ENCODE results near the gene FBXW5. TPM values are rescaled to one million over a fixed set of nuclear protein-coding genes. Genes with fewer than 3 reads are reported as not detected.

Gene FBXW5
- total and polyA plus RNA-seq, 2 experiments from 2014 or later: 27.0 to 111 TPM

GRCh38 chr9:136990242-136990911 lies 45.8 kb upstream of the FBXW5 start (continued):
- TF ChIP-seq, protein P1, sequence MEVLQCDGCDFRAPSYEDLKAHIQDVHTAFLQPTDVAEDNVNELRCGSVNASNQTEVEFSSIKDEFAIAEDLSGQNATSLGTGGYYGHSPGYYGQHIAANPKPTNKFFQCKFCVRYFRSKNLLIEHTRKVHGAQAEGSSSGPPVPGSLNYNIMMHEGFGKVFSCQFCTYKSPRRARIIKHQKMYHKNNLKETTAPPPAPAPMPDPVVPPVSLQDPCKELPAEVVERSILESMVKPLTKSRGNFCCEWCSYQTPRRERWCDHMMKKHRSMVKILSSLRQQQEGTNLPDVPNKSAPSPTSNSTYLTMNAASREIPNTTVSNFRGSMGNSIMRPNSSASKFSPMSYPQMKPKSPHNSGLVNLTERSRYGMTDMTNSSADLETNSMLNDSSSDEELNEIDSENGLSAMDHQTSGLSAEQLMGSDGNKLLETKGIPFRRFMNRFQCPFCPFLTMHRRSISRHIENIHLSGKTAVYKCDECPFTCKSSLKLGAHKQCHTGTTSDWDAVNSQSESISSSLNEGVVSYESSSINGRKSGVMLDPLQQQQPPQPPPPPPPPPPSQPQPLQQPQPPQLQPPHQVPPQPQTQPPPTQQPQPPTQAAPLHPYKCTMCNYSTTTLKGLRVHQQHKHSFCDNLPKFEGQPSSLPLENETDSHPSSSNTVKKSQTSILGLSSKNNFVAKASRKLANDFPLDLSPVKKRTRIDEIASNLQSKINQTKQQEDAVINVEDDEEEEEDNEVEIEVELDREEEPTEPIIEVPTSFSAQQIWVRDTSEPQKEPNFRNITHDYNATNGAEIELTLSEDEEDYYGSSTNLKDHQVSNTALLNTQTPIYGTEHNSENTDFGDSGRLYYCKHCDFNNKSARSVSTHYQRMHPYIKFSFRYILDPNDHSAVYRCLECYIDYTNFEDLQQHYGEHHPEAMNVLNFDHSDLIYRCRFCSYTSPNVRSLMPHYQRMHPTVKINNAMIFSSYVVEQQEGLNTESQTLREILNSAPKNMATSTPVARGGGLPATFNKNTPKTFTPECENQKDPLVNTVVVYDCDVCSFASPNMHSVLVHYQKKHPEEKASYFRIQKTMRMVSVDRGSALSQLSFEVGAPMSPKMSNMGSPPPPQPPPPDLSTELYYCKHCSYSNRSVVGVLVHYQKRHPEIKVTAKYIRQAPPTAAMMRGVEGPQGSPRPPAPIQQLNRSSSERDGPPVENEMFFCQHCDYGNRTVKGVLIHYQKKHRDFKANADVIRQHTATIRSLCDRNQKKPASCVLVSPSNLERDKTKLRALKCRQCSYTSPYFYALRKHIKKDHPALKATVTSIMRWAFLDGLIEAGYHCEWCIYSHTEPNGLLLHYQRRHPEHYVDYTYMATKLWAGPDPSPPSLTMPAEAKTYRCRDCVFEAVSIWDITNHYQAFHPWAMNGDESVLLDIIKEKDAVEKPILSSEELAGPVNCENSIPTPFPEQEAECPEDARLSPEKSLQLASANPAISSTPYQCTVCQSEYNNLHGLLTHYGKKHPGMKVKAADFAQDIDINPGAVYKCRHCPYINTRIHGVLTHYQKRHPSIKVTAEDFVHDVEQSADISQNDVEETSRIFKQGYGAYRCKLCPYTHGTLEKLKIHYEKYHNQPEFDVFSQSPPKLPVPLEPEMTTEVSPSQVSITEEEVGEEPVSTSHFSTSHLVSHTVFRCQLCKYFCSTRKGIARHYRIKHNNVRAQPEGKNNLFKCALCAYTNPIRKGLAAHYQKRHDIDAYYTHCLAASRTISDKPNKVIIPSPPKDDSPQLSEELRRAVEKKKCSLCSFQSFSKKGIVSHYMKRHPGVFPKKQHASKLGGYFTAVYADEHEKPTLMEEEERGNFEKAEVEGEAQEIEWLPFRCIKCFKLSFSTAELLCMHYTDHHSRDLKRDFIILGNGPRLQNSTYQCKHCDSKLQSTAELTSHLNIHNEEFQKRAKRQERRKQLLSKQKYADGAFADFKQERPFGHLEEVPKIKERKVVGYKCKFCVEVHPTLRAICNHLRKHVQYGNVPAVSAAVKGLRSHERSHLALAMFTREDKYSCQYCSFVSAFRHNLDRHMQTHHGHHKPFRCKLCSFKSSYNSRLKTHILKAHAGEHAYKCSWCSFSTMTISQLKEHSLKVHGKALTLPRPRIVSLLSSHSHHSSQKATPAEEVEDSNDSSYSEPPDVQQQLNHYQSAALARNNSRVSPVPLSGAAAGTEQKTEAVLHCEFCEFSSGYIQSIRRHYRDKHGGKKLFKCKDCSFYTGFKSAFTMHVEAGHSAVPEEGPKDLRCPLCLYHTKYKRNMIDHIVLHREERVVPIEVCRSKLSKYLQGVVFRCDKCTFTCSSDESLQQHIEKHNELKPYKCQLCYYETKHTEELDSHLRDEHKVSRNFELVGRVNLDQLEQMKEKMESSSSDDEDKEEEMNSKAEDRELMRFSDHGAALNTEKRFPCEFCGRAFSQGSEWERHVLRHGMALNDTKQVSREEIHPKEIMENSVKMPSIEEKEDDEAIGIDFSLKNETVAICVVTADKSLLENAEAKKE (CRISPR knock-in tag; IDR thresholded peaks at IDR 0.05): no peak
- no peak for TF ChIP-seq ZNF114 (CRISPR knock-in tag; IDR thresholded peaks at IDR 0.05)
- no peak for TF ChIP-seq CTCF (conservative IDR thresholded peaks at IDR 0.05; ENCODE audit: low read depth in 2 of 2)
- no peak for TF ChIP-seq POLR2AphosphoS5 (IDR thresholded peaks at IDR 0.05; ENCODE audit: low read depth)
- TF ChIP-seq EZH2 (IDR thresholded peaks at IDR 0.05; ENCODE audit: low read depth, unreplicated experiment): no peak

GRCh38 chr9:136988872-136989271 lies 44.3 kb upstream of the FBXW5 start:
- Mint-ChIP-seq H3K27me3 (ENCODE audit: insufficient read depth, low read depth, poor library complexity) (peaks cover 39% of the 10 kb centered on the region), H3K36me3 (ENCODE audit: low read depth) (no peaks in the 10 kb centered on the region; the same call in 2 of the 3 replicates), H3K4me3 (no peak overlapping the region), H3K4me1 (no peaks in the 10 kb centered on the region; the same call in 2 of the 3 replicates), H3K27ac (no peak overlapping the region), H3K9me3 (peaks cover 10% of the 10 kb centered on the region)
- H3K36me3 ChIP-seq (ENCODE audit: insufficient read depth): no peaks in the 10 kb centered on the region
- no peak overlapping the region for H3K27ac ChIP-seq (ENCODE audit: low read depth)
- no peaks in the 10 kb centered on the region for H3F3A ChIP-seq (replicated peaks; ENCODE audit: low read depth)
- no peak for ATAC-seq
- no peak overlapping the region for H3K4me2 ChIP-seq
- H3K79me2 ChIP-seq (replicated peaks; ENCODE audit: insufficient read depth): no peaks in the 10 kb centered on the region
- no peaks in the 10 kb centered on the region for H4K20me1 ChIP-seq (replicated peaks; ENCODE audit: insufficient read depth)
- no peaks in the 10 kb centered on the region for H3K9me2 ChIP-seq (ENCODE audit: insufficient read depth)
- H3K4me3 ChIP-seq: no peak overlapping the region
- peaks cover 56% of the 10 kb centered on the region for H3K27me3 ChIP-seq (ENCODE audit: insufficient read depth)
- no peak for DNase-seq (ENCODE audit: low spot score)
- H2AFZ ChIP-seq: no peak overlapping the region
- H3K4me1 ChIP-seq (ENCODE audit: insufficient read depth): peaks cover 3% of the 10 kb centered on the region; the same call in 1 of the 2 replicates
- TF ChIP-seq EZH2 (IDR thresholded peaks at IDR 0.05; ENCODE audit: low read depth, unreplicated experiment): no peak
- TF ChIP-seq, protein P1 (CRISPR knock-in tag; IDR thresholded peaks at IDR 0.05): no peak
- no peak for TF ChIP-seq ZNF114 (CRISPR knock-in tag; IDR thresholded peaks at IDR 0.05)
- no peak for TF ChIP-seq JUNB (IDR thresholded peaks at IDR 0.05; ENCODE audit: unreplicated experiment)
- TF ChIP-seq CREB1 (CRISPR knock-in tag; IDR thresholded peaks at IDR 0.05; ENCODE audit: low read depth): no peak
